Muscle of back (tissue), 11 donors: ENCODE data around the gene TTC7B. TPM values are rescaled to one million over a fixed set of nuclear protein-coding genes. Genes with fewer than 3 reads are reported as not detected.
A peak's percentile ranks its signal among the peaks of the same experiment; 100 is the strongest.

Experiments
- DNase-seq, 3 donors: peaks; one replicate each; pipeline versions ENCODE4 v3.0.0 to v3.0.0-alpha.2; 2013
- polyA plus RNA-seq, 10 donors: library from polyadenylated mRNA; unstranded; fragments of 120-200 nt; gene quantifications; one replicate each; pipeline ENCODE4 v1.2.1, GENCODE V29; 2013; ENCODE audit not compliant: insufficient read length in 10 of 10

Gene TTC7B
- polyA plus RNA-seq, 10 donors, result 29.4 to 44.0 (median 38.3) TPM

DNA sequence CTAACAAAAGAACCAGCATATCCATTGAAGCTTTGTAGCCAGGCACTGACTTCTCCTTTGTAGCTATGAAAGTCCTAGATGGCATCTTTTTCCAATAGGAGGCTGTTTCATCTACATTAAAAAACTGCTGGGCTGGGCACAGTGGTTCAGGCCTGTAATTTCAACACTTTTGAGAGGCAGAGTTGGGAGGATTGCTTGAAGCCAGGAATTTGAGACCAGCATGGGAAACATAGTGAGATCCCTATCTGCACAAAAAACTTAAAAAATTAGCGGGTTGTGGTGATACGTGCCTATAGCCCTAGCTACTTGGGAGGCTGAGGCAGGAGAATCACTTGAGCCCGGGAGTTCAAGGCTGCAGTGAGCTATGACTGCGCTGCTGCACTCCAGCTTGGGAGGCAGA lies 251.7 kb downstream of the TTC7B start:
- no peak for DNase-seq

DNA sequence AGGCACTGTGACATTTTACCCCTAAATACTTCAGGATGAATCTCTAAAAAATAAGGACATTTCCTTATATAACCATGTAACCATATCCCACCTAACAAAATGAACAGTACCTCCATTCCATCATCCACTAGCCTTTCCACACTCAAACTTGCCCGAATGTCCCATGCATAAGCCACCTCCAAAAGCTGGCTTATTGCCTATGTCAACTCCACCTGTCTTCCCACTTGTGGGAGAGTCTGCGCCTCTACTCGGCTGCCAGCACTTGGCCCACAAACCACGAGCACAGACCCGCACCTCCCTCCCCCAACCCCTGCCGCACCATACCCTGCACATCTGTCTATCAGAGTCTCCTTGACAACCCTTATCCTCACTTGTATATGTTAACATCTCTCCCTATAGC lies 253.6 kb downstream of the TTC7B start:
- no peak for DNase-seq

DNA sequence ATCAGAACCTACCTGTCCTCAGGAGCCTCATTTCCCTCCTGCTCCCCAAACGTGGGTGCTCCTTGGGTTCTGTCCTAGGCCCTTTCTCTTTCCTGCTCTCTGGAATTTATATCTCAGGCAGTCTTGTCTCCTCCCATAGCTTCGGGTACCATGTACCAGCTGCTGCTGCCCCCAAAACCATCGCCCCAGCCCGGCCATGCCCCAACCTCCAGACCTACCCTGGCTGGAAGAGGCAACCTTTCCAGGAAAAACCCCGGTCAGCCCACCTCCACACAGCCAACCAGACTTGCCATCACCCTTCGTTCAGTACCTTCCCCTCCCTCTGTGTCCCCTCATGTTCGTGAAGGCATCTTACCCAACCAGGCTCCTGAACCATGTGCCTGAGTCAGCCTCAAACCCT lies 254.3 kb downstream of the TTC7B start:
- DNase-seq, result no peak

DNA sequence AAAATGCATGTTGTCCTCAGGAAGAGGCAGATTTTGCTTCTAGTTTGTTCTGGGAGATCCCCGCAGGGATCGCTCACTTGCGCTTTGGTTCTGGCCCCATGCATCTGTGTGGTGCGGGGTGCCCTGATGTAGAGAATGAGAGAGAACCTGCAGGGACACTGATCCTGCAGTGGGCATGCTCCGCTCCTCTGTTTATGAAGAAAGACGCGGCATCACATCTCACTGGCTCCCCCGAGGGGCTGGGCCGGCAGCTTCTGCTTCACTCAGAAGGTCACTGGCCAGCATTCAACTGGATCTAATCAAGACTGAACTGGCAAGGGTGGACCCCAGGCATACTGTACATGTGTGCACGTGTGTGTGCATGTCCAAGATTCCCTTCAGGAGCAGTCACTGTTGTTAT lies 255.2 kb downstream of the TTC7B start:
- no peak for DNase-seq

DNA sequence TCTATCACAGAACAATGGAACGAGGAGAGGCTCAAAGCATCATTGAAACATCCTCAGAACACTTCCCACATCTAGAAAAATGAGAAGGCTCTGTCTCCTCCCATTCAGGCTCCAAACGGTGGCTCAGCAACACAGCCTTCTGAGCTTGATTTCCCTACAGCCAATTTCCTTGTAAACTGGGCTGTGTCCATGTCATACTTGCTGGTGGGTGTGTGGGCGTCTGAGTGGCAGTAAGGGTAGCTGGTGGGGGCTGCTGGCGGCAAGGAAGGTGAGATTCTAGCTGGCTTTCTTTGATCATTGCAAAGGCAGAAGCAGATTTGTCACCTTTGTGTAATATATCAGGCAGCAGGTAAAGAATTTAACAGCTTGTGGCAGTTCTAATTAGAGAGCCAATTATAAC lies 255.7 kb downstream of the TTC7B start:
- DNase-seq, result no peak

DNA sequence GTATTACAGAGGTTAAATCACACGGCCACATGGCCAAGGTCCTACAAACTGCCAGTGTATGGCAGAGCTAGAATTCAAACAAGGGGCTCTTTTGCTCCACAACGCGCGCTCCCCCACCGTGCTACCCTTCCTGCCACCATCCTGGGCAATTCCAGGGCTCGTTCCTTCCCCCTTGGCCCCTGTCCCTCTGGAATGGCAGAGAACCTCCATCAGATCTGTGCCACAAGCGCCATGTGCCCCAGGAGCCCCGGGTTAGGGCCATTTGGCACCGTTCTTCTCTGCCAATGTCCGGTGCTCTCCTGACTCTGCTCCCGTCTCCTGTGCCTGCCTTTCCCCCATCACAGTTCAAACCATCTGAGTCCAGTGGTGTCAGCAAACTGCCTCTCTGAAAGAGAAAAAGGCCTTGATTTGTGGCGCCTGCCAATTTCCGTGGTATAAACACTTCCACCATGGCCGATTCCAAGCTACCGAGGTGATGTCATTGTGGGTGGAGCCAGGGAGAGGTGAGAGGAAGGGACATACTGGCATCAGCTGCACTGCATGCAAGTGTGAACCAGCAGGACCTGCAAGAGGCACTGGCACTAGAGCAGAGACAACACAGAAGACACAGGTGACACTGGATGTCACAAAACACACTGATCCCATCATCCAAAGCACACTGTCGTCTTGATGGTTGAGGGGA lies 256.3 kb downstream of the TTC7B start:
- DNase-seq, result no peak

DNA sequence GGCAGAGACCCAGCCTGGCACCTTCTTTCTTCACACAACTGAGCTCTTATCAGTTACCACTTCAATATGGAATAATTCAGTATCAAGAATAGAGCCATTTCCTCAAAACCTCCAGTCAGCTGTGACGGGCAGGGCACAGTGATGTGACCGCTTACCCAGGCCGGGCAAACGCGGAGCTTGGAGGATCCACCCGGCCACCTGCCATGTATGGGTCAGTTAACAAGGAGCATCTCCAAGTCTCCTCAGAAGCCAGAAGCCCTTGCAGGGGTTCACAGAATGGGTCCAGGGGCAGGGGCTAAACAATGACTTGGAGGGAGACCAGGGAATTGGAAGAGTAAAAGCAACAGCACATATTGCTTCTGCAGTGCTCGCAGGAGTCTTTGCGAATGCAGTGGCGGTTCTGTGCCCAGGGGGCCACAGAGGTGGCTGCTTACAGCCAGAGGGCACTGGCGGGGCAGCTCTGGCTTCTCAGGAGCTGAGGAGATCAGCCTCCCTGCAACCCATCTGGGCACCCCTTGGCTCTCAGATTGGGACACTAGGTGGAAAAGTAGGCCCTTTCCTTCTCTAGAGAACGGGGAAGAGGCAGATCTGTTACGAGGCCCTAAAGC lies 257.1 kb downstream of the TTC7B start:
- no peak for DNase-seq

DNA sequence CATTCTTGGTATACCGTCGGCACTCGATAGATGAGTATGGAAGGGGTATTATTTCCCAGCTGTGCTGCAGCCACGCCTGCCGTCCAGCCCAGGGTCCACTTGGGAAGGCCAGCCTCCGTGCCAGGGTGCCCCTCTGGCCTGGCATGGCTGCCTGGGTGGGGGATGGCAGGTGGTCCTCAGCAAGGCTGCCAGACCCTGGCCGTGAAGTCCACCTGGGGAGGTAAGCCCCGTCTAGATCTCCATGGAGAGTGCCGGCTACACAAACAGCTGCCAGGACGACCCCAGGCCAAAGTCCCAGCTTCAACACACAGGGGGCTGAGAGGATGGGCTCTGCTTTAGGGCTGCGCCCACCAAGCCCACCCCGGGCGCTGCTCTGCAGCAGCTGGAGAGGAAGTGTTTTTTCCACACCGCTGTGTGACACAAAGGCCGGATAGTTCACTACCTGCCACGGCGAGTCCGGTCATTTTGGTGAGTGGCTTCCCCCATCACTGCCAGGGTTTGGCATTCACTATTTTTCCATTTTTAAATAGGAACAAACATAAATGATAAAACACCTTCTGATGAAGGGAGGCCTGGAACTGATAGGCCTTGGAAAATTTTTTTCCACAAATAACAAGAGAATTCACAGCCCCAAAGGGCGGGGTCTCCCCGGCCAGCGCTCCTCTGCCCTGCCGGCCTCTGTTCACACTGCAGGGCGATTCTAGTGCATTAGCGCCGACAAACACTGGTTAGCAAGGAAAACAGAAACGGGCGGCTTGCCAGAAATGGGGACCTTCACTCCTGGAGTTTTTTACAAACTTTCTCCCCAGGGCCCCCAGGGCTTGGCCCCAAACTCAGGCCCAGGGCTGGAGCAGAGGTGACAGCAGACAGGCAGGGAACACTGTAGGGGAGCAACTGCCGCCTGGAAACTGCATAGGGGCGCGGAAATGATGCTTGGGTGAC lies 257.9 kb downstream of the TTC7B start:
- no peak for DNase-seq

DNA sequence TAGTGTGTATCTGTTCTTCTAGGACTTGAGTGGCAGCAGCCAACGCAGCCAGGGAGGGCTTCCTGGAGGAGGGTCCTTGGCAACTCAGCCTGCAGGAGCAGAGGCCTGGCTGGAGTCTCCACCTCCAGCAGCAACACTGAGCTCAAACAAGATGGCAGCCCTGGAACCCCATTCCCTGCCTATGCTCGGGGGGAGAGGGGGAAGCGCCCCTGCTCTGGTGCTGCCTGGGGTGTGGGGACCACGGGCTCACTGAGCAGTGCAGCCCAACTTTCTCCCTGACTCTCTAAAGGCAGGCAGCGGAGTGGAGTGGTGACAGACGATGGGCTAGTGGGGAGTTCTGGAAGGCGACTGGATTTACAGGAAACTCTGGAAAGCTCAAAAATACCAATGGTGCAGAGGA lies 258.7 kb downstream of the TTC7B start:
- no peak for DNase-seq

DNA sequence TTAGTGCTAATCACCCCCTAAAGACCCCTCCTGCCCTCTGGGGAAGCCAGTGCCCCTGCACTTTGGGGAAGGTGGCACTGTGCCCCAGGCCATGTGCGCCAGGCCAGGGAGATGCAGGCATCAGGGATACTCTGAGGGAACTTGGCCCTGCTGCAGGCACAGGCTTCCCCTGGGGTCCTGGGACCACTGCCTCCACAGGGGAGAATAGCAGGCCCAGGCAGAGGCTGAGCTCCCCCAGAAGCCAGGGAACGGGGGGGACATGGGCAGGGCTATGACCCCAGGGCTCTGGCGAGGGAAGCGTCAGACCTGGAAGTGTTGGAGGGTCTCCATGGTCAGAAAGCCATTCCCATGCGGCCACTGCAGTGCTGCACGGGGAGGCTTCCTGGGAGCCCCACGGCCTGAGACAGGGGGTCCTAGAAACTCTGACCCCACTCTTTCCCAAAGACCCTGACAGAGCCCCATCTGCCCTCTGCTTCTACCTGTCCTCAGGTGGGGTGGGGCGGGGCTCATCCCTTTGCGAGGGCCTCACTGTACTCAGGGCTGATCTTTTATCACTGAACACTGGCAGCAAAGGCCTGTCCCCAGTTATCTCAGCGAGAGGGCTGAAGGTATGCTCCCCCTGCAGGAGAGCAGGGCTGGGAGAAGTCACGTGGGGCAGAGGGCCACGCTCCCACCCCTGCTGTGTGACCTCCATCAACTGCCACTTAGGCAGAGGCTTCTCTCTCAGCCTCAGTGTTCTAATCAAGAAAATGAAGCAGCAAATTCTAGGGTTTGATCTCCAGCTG lies 259.4 kb downstream of the TTC7B start:
- DNase-seq, result no peak

DNA sequence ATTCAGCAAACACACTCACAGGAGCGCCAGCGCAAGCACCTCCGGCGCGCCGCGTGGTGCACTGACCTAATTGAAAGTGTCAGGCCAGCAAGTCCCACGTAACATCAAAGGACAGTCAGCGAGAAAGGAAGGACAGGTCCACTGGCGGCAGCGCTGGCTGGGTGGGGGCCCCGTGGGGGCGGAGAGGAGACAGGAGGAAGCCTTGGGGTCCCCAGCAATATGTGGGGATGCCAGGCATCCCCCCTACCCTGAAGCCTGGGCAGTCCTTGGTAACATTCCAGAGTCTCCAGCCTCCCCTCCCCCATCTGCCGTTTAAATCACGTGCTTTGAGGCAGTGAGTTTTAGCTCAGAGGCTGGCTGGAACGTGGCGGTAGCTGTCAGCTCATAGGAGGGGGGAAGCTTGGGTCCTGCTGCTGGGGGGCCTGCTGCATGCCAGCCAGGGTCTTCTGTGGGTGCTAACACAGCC lies 260.2 kb downstream of the TTC7B start:
- DNase-seq, result peak in 2 of 3 donors; percentile 14 to 54

DNA sequence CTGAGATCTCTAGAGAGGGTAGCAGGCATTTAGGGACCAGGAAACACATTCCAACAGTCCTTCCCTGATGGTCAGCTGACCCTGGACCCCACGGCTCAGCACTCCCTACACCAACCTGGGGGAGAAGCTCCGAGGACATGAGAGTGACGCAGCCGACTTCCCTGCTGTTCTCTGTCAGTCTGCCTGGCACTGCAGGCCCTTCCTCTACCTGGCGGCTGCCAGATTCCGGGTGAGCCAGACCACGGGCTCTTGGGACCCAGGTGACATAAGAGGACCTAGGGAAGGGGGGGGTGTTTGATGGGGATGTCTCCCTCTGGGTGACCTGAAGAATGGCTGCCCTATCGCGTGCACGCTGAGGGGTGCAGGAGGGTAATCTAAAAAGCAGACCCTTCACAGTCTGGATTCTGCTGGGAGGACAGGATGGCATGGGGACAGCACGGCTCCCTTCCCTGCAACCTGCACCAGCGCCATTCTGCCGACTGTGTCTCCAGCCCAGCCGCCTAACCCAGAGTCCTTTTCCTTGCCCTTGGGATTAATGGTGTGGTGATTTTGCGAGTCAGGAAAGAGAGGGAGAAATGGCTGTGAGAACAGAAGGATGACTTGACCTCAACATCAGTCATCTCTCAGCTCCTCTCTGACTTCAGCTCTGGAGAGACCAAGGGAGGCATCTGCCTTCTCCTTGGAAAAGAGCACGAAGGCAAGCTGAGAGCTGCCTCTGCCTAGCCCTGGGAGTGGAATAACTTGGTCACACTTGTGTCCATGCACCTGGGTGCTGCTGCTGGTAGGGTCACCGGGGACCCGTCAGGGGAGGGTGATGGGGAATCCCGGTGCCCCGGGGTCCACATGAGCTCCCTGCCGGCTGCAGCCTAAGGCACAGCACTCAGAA lies 260.9 kb downstream of the TTC7B start:
- DNase-seq, result no peak

DNA sequence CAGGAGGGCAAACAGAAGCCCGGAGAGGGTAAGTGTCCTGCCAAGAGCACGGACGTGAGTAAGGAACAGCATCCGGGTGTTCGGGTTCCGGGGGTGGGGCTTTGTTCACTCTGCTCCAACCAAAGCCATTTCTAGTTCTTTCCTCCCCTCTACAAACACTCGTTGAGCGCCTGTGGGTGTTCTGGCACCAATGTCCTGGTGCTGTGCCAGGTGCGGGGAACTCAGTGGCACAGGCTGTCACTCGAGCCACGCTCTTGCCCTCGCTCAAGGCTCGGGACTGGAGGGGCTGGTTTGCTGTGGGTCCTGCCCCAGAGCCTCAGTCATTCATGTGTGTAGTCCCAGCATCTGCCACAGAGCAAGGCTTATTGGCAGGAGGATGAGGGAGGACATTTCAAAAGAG lies 261.9 kb downstream of the TTC7B start:
- DNase-seq, result no peak

DNA sequence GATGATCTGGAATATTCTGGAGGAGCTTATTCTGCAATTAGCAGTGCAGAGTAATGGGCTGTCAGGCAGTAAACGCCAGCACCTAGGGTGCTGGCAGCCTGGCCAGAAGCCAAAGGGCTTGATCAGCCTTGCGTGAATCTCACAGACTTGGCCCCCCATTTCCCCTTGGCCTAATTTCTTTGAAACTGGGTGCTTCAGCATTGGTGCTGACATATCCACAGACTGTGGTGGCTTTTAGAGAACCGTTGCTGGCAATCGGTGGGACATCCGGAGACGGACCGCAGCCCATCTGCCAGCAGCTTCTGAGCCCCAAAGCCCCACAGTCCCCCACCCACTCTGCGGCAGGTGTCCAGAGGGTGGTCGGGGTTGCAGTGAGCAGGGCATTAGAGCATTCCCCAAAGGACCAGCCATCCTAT lies 262.3 kb downstream of the TTC7B start:
- no peak for DNase-seq

DNA sequence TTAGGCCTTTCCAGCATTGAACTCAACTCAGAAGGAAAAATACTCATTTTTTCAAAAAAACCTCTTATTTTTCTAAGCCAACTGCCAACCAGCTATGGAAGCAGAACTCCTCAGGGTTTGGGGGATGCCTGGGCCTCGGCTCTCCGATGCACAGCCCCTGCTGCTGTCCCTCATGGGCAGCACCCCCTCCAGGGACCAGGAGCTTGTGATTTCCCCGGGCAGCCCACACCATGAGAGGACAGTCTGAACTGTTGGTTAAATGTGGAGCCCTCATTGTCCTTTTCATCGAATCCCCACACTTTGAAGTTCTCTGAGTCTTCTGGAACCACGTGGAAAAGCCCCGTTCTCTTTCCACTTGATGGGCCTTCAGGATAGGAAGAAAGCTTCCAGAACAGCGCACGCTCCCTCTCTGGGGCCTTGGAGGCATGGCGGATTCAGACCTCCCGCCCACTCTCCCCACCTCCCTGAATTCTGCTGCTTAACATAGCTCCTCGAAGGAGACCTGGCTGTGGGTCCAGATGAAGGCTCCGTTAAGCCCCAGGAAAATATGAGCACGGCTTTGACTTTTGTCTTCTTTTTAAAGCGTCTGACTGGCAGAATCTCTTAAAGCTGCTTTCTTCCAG lies 262.8 kb downstream of the TTC7B start:
- peak in 1 of 3 donors; percentile 40 for DNase-seq

DNA sequence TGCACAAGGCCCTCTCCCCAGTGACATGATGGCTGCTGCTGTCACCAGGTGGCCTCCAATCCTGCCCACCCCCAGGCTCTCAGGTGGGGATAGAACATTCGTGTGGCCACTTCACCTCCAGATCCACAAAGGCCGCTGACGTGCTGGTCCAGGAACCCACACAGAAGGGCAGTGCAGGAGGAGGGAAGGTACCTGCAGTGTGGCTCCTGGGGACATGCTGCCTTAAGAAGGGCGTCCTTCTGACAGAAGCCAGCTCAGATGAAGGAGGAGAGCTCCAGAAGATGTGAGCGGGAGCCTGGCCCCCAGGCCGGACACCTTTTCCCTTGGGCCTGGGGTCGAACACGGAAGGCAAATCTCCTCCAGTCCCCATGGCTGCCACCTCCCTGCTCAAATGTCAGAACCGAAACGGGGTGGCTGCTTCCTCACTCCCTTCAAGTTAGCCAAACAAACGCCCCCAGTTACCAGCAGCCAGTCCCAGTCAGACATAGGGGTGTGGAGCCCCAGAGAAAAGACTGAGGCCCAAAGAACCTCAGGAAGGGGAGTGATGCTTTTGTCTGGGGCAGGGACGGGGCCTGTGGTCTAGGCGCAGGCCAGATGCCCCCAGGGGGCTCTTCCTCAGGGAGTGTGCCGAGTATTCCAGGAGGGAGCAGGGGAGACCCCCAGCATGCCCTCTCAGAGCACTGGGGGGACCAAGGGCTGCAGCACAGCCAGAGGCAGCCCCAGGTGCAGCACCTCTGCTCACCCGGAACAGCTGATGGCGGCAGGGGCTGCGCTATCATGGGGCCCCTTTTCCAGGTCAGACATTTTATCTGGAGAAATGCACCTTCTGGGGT lies 263.5 kb downstream of the TTC7B start:
- DNase-seq, result no peak

DNA sequence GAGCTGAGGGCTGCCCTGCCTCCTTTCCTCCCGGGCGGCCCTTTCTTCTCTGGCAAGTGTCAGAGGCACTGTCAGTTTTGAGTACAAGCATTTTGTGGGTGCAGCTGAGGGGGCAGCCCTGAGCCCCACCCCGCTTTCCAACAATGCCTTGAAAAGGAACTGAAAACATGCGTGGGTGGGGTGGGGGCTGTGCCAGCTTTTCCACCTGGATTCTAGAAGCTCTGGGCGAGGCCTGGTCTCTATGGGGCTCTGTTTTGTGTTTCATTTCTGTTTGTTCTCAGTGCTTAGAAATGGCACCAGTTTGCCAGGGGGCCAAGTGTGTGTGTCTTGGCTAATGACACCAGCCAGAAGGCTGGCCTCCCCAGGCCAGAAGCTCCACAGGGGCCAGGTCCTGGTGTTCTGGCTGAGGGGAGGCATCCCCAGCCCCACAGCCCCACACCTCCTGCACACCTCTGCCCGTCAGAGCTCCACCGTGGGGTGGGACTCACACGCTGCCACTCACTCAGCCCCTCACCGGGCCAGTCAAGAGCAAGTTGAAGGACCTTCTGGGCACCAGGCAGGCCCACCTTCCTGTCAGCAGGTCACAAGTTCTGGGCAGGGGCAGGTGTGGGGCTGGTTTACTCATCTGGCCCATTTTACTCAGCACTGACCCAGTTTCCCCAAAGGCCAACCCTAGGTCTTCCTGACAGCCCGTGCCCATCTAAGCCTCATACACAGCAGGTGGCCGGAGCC lies 264.3 kb downstream of the TTC7B start:
- no peak for DNase-seq

DNA sequence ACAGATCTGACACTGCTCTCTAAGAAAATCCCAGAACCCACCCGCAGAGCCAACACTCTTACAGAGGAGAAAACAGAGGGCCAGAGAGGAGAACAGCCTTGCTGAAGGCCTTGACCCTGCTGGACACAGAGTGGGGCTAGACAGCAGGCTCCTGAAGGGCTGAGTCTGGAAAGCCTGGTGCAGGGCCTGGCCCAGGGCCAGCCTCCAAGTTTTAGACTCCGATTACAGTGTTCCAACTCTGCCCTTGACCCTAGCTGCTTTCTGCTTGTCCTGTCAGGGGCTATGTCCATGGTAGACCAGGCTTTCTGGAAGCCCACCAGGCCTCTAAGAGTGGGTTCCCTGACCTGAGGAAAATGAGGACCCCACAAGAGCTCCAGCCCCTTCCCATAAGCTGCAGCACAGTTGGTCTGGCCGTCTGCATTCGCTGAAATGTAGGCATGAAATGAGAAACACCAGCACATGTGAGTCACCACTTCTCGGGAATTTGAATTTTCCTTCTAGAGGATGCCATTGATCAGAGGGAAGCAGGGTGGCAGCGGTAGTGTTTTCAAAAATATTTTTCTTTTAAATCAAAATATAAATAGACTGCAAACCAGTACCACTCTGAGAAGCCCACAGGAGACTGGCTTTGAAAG lies 265.0 kb downstream of the TTC7B start:
- DNase-seq, result no peak
